H1 (cell line): Measurements from ENCODE around the gene HDAC10. TPM values are rescaled to one million over a fixed set of nuclear protein-coding genes. Genes with fewer than 3 reads are reported as not detected.

ENCODE experiments used
- CTCF ChIA-PET: fragments of 300-600 bp; sonication (Branson Sonifier 250); formaldehyde crosslinking; loops from one replicate; lab custom pipeline; 2021; ENCODE audit not compliant: partially characterized antibody; lab: Charles Lee
- POLR2A ChIA-PET: fragments of 300-600 bp; sonication (Branson Sonifier 250); formaldehyde crosslinking; loops from one replicate; lab custom pipeline; 2021; ENCODE audit warnings: inconsistent platforms; ENCODE audit not compliant: partially characterized antibody; lab: Charles Lee
- DNase-seq, 2 experiments: peaks; one replicate each; pipeline versions ENCODE4 v3.0.0 to v3.0.0-alpha.2; 2010 to 2022; ENCODE audit warnings: low spot score in 2 of 2, low read depth in 1 of 2, mixed read lengths in 1 of 2
- FAIRE-seq: peaks from 2 replicates; lab custom pipeline; 2011; peaks lifted over from hg19 to GRCh38; lab: Jason Lieb, UNC
- H2AFZ ChIP-seq: 2 replicates; pipeline ENCODE4 v1.8.1; 2012; ENCODE audit warnings: low read length, inconsistent platforms
- H2AK5ac ChIP-seq: 2 replicates; pipeline ENCODE4 v1.6.1; 2013; ENCODE audit warnings: low read depth, low read length
- H2BK120ac ChIP-seq: replicated peaks from 2 replicates; pipeline ENCODE3; 2013; ENCODE audit warnings: low read depth, low read length, inconsistent platforms
- H2BK12ac ChIP-seq: 2 replicates; pipeline ENCODE4 v1.6.1; 2013; ENCODE audit warnings: low read depth, low read length
- H2BK15ac ChIP-seq: 2 replicates; pipeline ENCODE4 v1.6.1; 2013; ENCODE audit warnings: low read length
- H2BK20ac ChIP-seq: 2 replicates; pipeline ENCODE4 v1.6.1; 2013; ENCODE audit warnings: low read length
- H2BK5ac ChIP-seq: 2 replicates; pipeline ENCODE4 v1.6.1; 2013; ENCODE audit warnings: low read depth, low read length
- H3K14ac ChIP-seq: 2 replicates; pipeline ENCODE4 v1.6.1; 2013; ENCODE audit warnings: inconsistent platforms; ENCODE audit not compliant: insufficient read length
- H3K18ac ChIP-seq: 2 replicates; pipeline ENCODE4 v1.6.1; 2013; ENCODE audit warnings: low read length; ENCODE audit errors: extremely low read depth
- H3K23ac ChIP-seq: 2 replicates; pipeline ENCODE4 v1.6.1; 2013; ENCODE audit warnings: inconsistent platforms; ENCODE audit not compliant: insufficient read length
- H3K23me2 ChIP-seq: 2 replicates; pipeline ENCODE4 v1.6.1; 2013; ENCODE audit warnings: low read depth, low read length
- H3K27ac ChIP-seq: 2 replicates; pipeline ENCODE4 v1.6.1; 2011; ENCODE audit warnings: low read depth, low read length, inconsistent platforms
- H3K27me3 ChIP-seq, 4 experiments: replicated peaks in 1 of 4; 1 replicate in 1 of 4; 2 replicates in 3 of 4; pipeline versions ENCODE4 v1.6.1 to v1.8.1; 2011 to 2013; ENCODE audit warnings: low read length in 3 of 4, mild to moderate bottlenecking in 3 of 4, inconsistent platforms in 2 of 4, mixed read lengths in 2 of 4, moderate library complexity in 1 of 4; ENCODE audit not compliant: control insufficient read depth in 3 of 4, insufficient read depth in 3 of 4; ENCODE audit errors: extremely low read depth in 1 of 4
- H3K36me3 ChIP-seq, 4 experiments: 2 replicates each; pipeline versions ENCODE4 v1.6.1 to v1.8.1; 2011 to 2013; ENCODE audit warnings: mild to moderate bottlenecking in 4 of 4, low read length in 3 of 4, moderate library complexity in 2 of 4, control low read depth in 1 of 4, inconsistent platforms in 1 of 4; ENCODE audit not compliant: insufficient read depth in 4 of 4, control insufficient read depth in 2 of 4
- H3K4ac ChIP-seq: replicated peaks from 2 replicates; pipeline ENCODE3; 2013; ENCODE audit warnings: low read length, low read depth, mixed read lengths, inconsistent platforms; ENCODE audit not compliant: insufficient read length
- H3K4me1 ChIP-seq, 4 experiments: replicated peaks in 1 of 4; 1 replicate in 1 of 4; 2 replicates in 3 of 4; pipeline versions ENCODE4 v1.6.1 to v1.8.1; 2011 to 2013; ENCODE audit warnings: low read length in 3 of 4, inconsistent platforms in 2 of 4, mixed read lengths in 1 of 4; ENCODE audit not compliant: insufficient read depth in 4 of 4, control insufficient read depth in 3 of 4
- H3K4me2 ChIP-seq, 2 experiments: 2 replicates each; pipeline versions ENCODE4 v1.6.1 to v1.8.1; 2011 to 2013; ENCODE audit warnings: low read depth in 2 of 2, low read length in 2 of 2, control low read depth in 1 of 2, inconsistent platforms in 1 of 2, mild to moderate bottlenecking in 1 of 2; ENCODE audit not compliant: insufficient read depth in 1 of 2
- H3K4me3 ChIP-seq, 4 experiments: fragments of 200-600, 300-600 bp in 1 of 4; sonication (generic), shearing (Covaris generic), sonication (Bioruptor Twin) in 1 of 4; 2 replicates each; pipeline versions ENCODE4 v1.5.1 to v1.8.1; 2011 to 2016; ENCODE audit warnings: low read length in 4 of 4, low read depth in 3 of 4, control low read depth in 2 of 4, inconsistent platforms in 2 of 4, mild to moderate bottlenecking in 2 of 4, mixed read lengths in 1 of 4, moderate library complexity in 1 of 4; ENCODE audit not compliant: insufficient read depth in 2 of 4; ENCODE audit errors: extremely low read depth in 1 of 4
- H3K56ac ChIP-seq: replicated peaks from 2 replicates; pipeline ENCODE3; 2013; ENCODE audit warnings: low read depth, mild to moderate bottlenecking, mixed read lengths, low read length, inconsistent platforms; ENCODE audit not compliant: insufficient read length
- H3K79me1 ChIP-seq: 2 replicates; pipeline ENCODE4 v1.6.1; 2013; ENCODE audit warnings: low read depth, low read length, control low read depth
- H3K79me2 ChIP-seq, 2 experiments: 2 replicates each; pipeline versions ENCODE4 v1.6.1 to v1.8.1; 2012 to 2013; ENCODE audit warnings: low read length in 2 of 2, mild to moderate bottlenecking in 2 of 2, inconsistent platforms in 1 of 2; ENCODE audit not compliant: insufficient read depth in 2 of 2, control insufficient read depth in 1 of 2
- H3K9ac ChIP-seq, 4 experiments: replicated peaks in 1 of 4; 1 replicate in 1 of 4; 2 replicates in 3 of 4; pipeline versions ENCODE4 v1.6.1 to v1.8.1; 2011 to 2013; ENCODE audit warnings: low read depth in 3 of 4, low read length in 3 of 4, control low read depth in 2 of 4, mild to moderate bottlenecking in 2 of 4, moderate library complexity in 2 of 4, inconsistent platforms in 1 of 4; ENCODE audit errors: extremely low read depth in 1 of 4
- H3K9me3 ChIP-seq, 2 experiments: 2 replicates each; pipeline versions ENCODE4 v1.6.1 to v1.8.1; 2012 to 2013; ENCODE audit warnings: mild to moderate bottlenecking in 2 of 2, moderate library complexity in 2 of 2, control low read depth in 1 of 2, inconsistent platforms in 1 of 2, low read depth in 1 of 2, low read length in 1 of 2, mixed read lengths in 1 of 2; ENCODE audit not compliant: insufficient read depth in 2 of 2
- H4K20me1 ChIP-seq, 2 experiments: replicated peaks in 1 of 2; 2 replicates each; pipeline versions ENCODE3 to v1.8.1; 2011 to 2013; ENCODE audit warnings: inconsistent platforms in 2 of 2, low read length in 2 of 2, mild to moderate bottlenecking in 1 of 2; ENCODE audit not compliant: insufficient read depth in 2 of 2, control insufficient read depth in 1 of 2
- H4K5ac ChIP-seq: 2 replicates; pipeline ENCODE4 v1.6.1; 2013; ENCODE audit warnings: low read length, low read depth, mixed read lengths, inconsistent platforms; ENCODE audit not compliant: insufficient read length
- H4K8ac ChIP-seq: 2 replicates; pipeline ENCODE4 v1.8.0; 2013; ENCODE audit warnings: mild to moderate bottlenecking, moderate library complexity, low read length, inconsistent platforms; ENCODE audit not compliant: insufficient read depth; ENCODE audit errors: extremely low read depth
- H4K91ac ChIP-seq: replicated peaks from 2 replicates; pipeline ENCODE3; 2013; ENCODE audit warnings: low read length, mixed read lengths, inconsistent platforms; ENCODE audit not compliant: insufficient read length
- E2F6 ChIP-seq: IDR thresholded peaks from 2 replicates; pipeline ENCODE4 v1.6.1; 2012; ENCODE audit warnings: inconsistent platforms
- HDAC6 ChIP-seq: IDR thresholded peaks from one replicate; pipeline ENCODE4 v1.7.1; 2012; ENCODE audit warnings: low read depth, mild to moderate bottlenecking, inconsistent platforms, low read length, moderate library complexity
- KDM4A ChIP-seq: IDR thresholded peaks from one replicate; pipeline ENCODE4 v1.7.1; 2012; ENCODE audit warnings: low read depth, mild to moderate bottlenecking, moderate library complexity, low read length, inconsistent platforms; ENCODE audit not compliant: severe bottlenecking
- MAX ChIP-seq: IDR thresholded peaks from 2 replicates; pipeline ENCODE4 v1.6.1; 2012; ENCODE audit warnings: inconsistent platforms
- POLR2AphosphoS5 ChIP-seq: IDR thresholded peaks from 2 replicates; pipeline ENCODE4 v1.6.1; 2011; ENCODE audit warnings: low read depth, low read length
- RAD21 ChIP-seq, 2 experiments: IDR thresholded peaks in 1 of 2; conservative IDR thresholded peaks in 1 of 2; 2 replicates each; pipeline ENCODE4 v1.6.1; 2011; ENCODE audit warnings: low read depth in 2 of 2, low read length in 2 of 2, improper control_type of control experiment in 1 of 2, inconsistent platforms in 1 of 2, mild to moderate bottlenecking in 1 of 2, moderate library complexity in 1 of 2
- TAF1 ChIP-seq: IDR thresholded peaks from 2 replicates; pipeline ENCODE4 v1.6.1; 2011; ENCODE audit warnings: mild to moderate bottlenecking, low read depth, low read length
- WGBS, 2 experiments: shearing (Covaris generic) in 1 of 2; methylation state at CpG; one replicate each; pipeline versions ENCODE4 v1.1.6 to v1.1.7; 2013 to 2015; ENCODE audit warnings: low lambda C conversion rate in 2 of 2, mixed read lengths in 2 of 2, inconsistent platforms in 1 of 2, low coverage in 1 of 2, missing lambda C conversion rate in 1 of 2; ENCODE audit not compliant: insufficient replicate concordance in 2 of 2, insufficient coverage in 1 of 2, insufficient read length in 1 of 2; ENCODE audit errors: extremely low coverage in 1 of 2, missing lambda C conversion rate in 1 of 2; 5-methylcytosine and 5-hydroxymethylcytosine counted together
- polyA plus RNA-seq, 7 experiments: library from polyadenylated mRNA; depleted of rRNA in 3 of 7; stranded (reverse) in 5 of 7; unstranded in 2 of 7; fragments of >200 nt in 5 of 7; fragments of 200-250 nt in 2 of 7; gene quantifications; 1 replicate in 5 of 7; 2 replicates in 1 of 7; 4 replicates in 1 of 7; pipeline versions ENCODE4 v1.2.1 to v1.2.3, GENCODE V29; 2011 to 2013; ENCODE audit warnings: missing spikeins in 2 of 7, mixed read lengths in 2 of 7
- total RNA-seq: library from RNA; stranded (reverse); fragmentation: NEBNext Ultra II Directional; extraction: Animal tissue kit (Norgen Biotek cat#: 25700); gene quantifications from 2 replicates; pipeline ENCODE4 v1.2.1, GENCODE V29; 2021
- TF ChIP-seq, protein P1 (sequence below): IDR thresholded peaks from 2 replicates; pipeline ENCODE4 v1.6.1; 2011; ENCODE audit warnings: low read depth, mild to moderate bottlenecking, low read length; ENCODE audit not compliant: insufficient read depth

Gene HDAC10
- total and polyA plus RNA-seq, 2 of the 8 experiments (the other 6 are each of a cell fraction or from before 2014, with no cell fraction given) = 11.2 to 26.4 TPM

GRCh38 chr22:50251477-50252081 lies 514 bp upstream of the HDAC10 start:
- peak overlapping the region; percentile 71 for H3K18ac ChIP-seq
- H4K8ac ChIP-seq = peak overlapping the region; percentile 88; the same call in 1 of the 2 replicates
- H3K23ac ChIP-seq = no peak overlapping the region
- 21% methylated on average over 23 of the region's 36 CpGs; no CpG with 5 or more reads in 1 of the 2 experiments for WGBS, 2 experiments
- DNase-seq (no peak), FAIRE-seq (no peak)
- H2BK120ac ChIP-seq = no peak overlapping the region
- peaks cover 0 to 12% (median 8%) of the 10 kb centered on the region in 4 experiments; a peak in 6 of 7 replicates for H3K4me1 ChIP-seq
- peak overlapping the region in 1 of 4 experiments; percentile 13; a peak in 3 of 7 replicates for H3K9ac ChIP-seq
- H2AK5ac ChIP-seq = no peak overlapping the region
- H3K56ac ChIP-seq = no peak overlapping the region
- H3K27ac ChIP-seq = no peak overlapping the region
- H2BK20ac ChIP-seq = no peak overlapping the region
- POLR2A ChIA-PET = interaction anchor here (0.9 to 1.9 kb wide), 11 partner anchors 8 to 49 kb away, joined by 3 to 5 read pairs (median 4); partner anchors contain the start of gene MAPK12
- no peaks in the 10 kb centered on the region for H3K9me3 ChIP-seq
- peak overlapping the region; percentile 54 to 80 (median 72) for H3K4me3 ChIP-seq
- H3K14ac ChIP-seq = no peak overlapping the region
- H4K91ac ChIP-seq = peak overlapping the region; percentile 27
- H2BK15ac ChIP-seq = 0 out of 2 replicates have a peak overlapping the region, but pooled peaks have one; percentile 81
- no peaks in the 10 kb centered on the region for H3K36me3 ChIP-seq
- H3K79me2 ChIP-seq = no peaks in the 10 kb centered on the region
- peak overlapping the region; percentile 68; the same call in 1 of the 2 replicates for H2BK12ac ChIP-seq
- H3K79me1 ChIP-seq = 0 out of 2 replicates have a peak, but pooled peaks cover 3% of the 10 kb centered on the region
- peak overlapping the region; percentile 88 for H4K5ac ChIP-seq
- CTCF ChIA-PET = interaction anchor here (0.6 to 3.7 kb wide), 25 partner anchors 9 to 246 kb away, joined by 3 to 30 read pairs (median 4); partner anchors contain the start of gene MAPK12
- no peaks in the 10 kb centered on the region for H3K27me3 ChIP-seq
- peaks cover 12% of the 10 kb centered on the region for H3K23me2 ChIP-seq
- peak overlapping the region; percentile 68 to 99 for H3K4me2 ChIP-seq
- no peak overlapping the region for H2BK5ac ChIP-seq
- peaks cover 0 to 15% of the 10 kb centered on the region in 2 experiments for H4K20me1 ChIP-seq
- no peak overlapping the region; the same call in 1 of the 2 replicates for H2AFZ ChIP-seq
- H3K4ac ChIP-seq = peak overlapping the region; percentile 98
- TF ChIP-seq RAD21 (IDR thresholded peaks at IDR 0.05 in 1 of 2, conservative IDR thresholded peaks at IDR 0.05 in 1 of 2; ENCODE audit: low read depth in 2 of 2, low read length in 2 of 2) = no peak
- peak; percentile 61; the same call in 1 of the 2 replicates for TF ChIP-seq E2F6
- peak; percentile 5; the same call in 1 of the 2 replicates for TF ChIP-seq TAF1
- 0 out of 2 replicates have a peak, but pooled peaks have one; percentile 3 for TF ChIP-seq POLR2AphosphoS5
- TF ChIP-seq KDM4A = peak; percentile 55
- TF ChIP-seq MAX = peak; percentile 83
- no peak for TF ChIP-seq HDAC6
- TF ChIP-seq, protein P1, sequence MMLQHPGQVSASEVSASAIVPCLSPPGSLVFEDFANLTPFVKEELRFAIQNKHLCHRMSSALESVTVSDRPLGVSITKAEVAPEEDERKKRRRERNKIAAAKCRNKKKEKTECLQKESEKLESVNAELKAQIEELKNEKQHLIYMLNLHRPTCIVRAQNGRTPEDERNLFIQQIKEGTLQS = 0 out of 2 replicates have a peak, but pooled peaks have one; percentile 11
